Hypothalamus (tissue), 51 donors: ENCODE data around the gene TBC1D21.

ENCODE experiments used
- DNase-seq, 51 donors: peaks; one replicate each; lab custom pipeline; 2025; lab: John Stamatoyannopoulos, UW

The TBC1D21 gene

DNA sequence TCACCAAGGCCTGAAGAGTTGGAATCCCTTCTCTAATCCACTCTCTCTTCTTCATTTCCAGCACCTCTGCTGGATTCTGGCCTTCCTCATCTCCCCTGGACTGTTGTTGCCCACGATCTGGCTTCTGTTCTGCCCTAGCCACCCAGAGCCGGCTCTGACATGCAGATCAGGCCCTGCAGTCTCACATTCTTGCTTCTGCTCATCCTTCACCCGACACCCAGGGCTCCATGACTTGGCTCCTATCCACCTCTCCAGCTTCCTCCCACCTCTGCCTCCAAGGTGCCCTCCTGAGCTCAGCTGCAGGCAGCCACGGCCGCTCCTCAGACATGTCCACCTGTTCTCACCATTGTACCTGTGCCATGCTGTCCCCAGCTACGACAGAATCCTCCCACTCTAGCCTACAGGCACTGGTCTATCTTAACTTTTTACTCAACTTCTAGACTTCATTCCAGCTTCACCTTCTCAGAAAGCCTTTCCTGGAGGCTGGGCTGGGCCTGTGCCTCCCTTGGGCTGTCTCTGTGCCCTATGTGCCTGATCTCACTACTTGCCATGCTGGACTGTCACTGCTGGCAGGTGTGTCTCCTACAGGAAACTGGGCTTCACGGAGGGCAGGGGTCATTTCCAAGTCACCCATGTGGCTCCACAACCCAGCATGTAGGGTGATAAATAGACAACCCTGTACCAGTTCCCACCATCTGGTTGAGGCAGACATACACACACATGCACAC is 16.0 kb upstream of the TBC1D21 start:
- no peak for DNase-seq

GRCh38 chr15:73858062-73858461 is 15.3 kb upstream of the TBC1D21 start:
- DNase-seq: no peak

DNA sequence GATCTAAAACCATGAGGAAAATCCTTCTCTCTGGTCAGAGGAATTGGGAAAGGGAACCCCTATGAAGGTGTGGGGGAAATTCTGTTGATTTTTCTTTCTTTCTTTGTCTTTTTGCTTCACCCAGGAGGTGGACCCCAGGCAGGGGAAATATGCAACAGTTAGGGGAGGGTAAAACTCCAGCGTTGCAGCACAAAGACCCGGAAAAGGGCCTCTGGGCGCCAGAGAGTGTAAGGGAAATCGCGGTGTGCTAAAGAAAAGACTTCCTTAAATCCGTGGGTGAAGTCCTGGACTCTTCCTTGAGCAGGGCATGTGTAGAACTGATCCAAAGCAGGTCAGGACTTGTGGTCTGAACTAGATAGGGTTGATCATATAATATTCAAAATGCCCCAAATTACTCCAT is 11.1 kb upstream of the TBC1D21 start:
- DNase-seq: no peak

DNA sequence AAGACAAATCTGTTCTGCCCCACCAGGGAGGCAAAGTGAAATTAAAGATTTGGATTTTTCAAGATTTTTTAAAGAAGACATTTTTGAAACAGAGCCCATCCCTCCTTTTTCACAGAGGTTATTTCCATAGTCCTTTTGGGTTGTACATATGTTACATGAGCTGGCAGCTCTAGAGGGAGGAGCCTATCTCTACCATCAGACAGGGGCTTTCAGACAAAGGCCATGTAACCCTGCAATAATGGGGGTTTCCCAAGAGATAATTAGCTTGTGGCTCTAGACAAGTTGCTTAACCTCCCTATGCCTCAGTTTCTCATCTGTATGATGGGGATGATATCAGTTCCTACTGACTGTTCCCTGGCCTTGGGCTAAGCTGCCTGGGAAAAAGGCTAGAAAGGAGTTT is 8.0 kb upstream of the TBC1D21 start:
- no peak for DNase-seq

- DNase-seq: no peak
These were observed 7.5 kb upstream of the TBC1D21 start for GRCh38 chr15:73865904-73866303.

GRCh38 chr15:73866481-73866880 is 6.9 kb upstream of the TBC1D21 start:
- no peak for DNase-seq

GRCh38 chr15:73866881-73867410 is 6.4 kb upstream of the TBC1D21 start:
- DNase-seq: no peak

DNA sequence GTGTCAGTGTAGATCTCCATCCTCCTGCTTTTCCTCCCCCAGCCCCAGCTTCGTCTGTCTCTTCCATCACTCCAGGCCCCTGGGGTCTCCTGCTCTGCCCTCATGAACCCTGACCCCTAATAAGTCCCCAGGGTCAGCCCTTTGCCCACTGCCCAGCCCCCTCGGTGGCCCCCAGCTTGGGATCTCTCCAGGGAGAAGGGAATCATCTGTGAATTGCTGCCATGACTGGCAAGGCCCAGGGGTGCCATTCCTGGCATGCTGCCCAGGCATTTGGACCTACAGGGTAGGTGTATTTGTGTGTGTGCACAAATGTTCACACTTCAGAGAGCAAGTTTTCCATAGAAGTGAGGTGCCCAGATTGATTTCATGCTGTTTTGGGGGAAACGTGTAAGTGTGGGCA is 5.9 kb upstream of the TBC1D21 start:
- no peak for DNase-seq

GRCh38 chr15:73867956-73868355 is 5.4 kb upstream of the TBC1D21 start:
- no peak for DNase-seq

- DNase-seq: no peak
These were observed 4.0 kb upstream of the TBC1D21 start for GRCh38 chr15:73869216-73869995.

DNA sequence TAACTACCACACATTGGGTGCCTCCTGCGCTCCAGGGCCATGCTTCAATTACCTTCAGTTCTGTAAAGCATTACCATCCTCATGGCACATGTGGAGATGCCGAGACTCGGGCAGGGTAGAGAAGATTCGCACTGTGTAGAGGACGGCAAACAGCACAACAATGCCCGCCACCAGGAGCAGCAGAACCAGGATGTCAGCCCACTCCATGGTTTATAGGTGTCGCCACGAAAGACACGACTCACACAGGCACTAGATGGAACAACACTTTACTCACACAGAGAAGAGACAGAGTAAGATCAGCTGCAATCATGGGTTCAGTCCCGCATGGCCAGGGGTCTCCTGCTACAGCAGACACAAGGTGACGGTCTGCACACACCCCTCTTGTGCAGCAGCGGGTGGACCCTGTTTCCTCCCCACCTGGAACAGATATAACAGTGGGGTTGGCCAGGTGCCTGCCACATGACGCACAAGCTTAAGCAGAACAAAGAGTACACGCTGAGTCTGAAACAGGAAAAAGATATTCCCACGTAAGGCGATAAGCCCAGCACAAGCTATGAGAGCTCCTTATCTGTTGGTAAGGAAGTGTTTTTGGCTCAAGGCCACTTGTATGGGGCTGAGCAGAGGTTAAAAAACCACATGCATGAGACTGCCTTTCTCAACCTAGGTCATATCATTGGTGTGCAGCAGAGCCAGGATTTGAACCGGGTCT is 2.5 kb upstream of the TBC1D21 start:
- DNase-seq: no peak

GRCh38 chr15:73872346-73872745 is 1.0 kb upstream of the TBC1D21 start:
- no peak for DNase-seq

DNA sequence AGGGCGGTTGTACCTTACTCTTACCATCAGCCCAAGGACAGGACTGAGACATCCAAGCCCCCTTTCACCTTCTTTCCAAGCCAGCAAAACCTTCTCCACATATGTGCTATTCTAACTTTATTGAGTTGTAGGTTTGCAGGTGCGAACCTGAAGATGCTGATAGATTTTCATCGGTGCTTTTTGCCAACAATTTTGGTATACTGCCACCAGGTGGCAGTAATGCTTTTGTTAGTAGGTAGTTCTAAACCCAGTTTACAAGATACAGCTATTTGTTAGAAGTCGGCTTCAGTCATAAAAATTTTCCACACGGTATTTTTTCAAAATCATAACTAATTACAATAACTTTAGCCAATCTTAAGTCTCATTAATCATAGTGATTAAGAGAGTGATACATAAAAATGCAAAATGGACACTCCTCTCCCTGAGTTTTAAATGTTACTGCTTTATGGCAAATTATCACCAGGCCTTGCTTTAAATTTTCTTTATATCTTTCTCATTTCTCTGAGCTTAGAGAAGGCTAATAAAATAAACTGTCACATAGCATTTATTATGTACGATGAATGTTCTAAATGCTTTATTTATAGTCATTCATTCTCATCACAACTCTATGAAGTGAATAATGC is 636 bp downstream of the TBC1D21 start:
- DNase-seq: no peak

- DNase-seq: no peak
These were observed 6.1 kb downstream of the TBC1D21 start for GRCh38 chr15:73879426-73879825.

DNA sequence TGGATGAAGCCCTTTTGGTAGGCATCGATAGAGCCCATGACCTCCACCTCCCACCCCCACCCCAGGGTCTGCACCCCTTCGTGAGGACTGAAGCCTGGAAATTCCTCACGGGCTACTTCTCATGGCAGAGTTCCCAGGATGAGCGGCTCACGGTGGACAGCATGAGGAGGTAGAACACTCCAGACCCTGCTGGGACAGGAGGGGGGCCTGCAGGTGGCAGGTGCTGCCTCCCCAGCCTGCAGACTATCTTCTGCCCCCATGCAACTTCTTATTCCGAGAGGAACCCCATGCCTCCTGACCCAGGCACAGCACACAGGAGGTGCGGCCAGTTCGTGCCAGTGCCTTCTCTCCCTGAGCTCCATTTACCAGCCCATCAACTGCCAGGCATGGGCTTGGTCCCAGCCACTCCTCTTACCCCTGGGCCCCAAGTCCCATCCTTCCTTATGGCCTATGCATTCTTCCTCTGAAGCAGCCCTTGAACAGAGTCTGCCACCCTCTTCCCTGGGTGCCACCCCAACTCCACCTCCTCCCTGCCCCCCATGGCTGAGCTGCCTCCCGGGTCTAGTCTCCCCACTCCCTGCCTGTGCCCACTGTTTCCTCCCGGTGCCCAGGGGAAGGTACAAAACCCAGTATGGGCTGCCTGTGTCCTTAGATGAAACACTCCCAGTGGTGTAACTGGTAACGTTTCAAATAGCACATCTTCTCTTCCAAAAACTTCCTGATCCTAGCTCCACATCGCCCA is 8.4 kb downstream of the TBC1D21 start:
- DNase-seq: no peak

- DNase-seq: no peak
These were observed 9.5 kb downstream of the TBC1D21 start for GRCh38 chr15:73882761-73883419.

DNA sequence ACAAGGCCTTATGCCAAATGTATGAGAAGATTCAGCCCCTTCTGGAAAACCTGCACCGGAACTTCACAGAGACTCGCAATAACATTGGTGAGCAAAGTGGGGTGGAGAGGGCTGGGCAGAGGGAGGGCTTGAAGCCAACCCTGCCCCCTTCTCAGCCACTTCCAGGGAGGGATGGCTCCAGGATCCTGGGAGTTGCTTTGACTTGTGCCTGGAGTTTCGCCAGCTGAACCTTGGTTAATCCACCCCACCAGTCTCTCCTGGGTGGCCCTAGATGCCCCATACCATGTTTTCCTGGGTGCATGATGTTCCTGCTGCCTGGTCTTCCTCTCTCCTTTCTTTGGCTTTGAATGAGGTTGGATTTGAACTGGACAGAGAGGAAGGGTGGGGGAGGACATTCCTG is 10.8 kb downstream of the TBC1D21 start:
- no peak for DNase-seq

DNA sequence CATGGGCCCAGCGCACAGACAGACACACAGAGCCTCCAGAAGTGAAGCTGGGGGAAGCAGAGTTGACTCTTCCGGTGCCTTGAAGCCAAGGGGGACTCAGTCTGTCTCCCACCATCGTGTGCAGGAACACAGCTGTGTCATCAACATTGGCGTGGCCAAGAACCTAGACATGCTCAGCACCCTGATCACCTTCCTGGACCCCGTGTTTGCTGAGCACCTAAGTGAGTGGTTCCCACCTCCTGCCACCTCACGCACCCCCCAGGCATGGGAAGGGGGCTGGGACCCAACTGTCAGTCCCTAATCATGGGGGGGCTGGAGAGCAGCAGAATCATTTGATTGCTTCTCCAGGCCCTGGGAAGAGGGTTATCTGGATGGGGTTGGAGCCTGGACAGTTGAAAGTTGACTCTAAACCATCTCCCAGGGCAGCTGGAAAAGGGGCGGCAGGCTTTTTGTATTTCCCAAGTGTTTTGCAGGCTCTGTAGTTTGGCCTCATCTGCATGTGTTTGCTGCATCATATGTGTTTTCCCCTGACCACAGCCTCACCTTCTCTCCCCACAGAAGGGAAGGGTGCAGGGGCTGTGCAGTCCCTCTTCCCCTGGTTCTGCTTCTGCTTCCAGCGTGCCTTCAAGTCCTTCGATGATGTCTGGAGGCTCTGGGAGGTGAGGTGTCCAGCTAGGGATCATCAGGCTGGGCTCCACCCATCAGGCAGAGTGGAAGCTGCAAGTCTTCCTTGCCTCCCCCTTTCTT is 12.8 kb downstream of the TBC1D21 start:
- no peak for DNase-seq
